Activated naive CD4-positive, alpha-beta T cell treated with anti-CD3 and anti-CD28 coated beads for 36 hours (primary cell): ENCODE measurements around the gene ELAVL1. TPM values are rescaled to one million over a fixed set of nuclear protein-coding genes. Genes with fewer than 3 reads are reported as not detected.
"Not testable (repeated sequence)": the region's sequence is repeated elsewhere in the genome, so short reads cannot be mapped to it uniquely, and the experiment has no call there.

Source experiments
- CTCF ChIA-PET: fragments of 350-600 bp; sonication (Branson Sonifier 250); formaldehyde crosslinking; loops from one replicate; lab custom pipeline; 2021; ENCODE audit warnings: antibody characterized with exemption; lab: Charles Lee
- DNase-seq: peaks from one replicate; pipeline ENCODE4 v3.0.0-alpha.2; 2020
- H3K27ac Mint-ChIP-seq: one replicate; pipeline ENCODE4 v1.8.0; 2021; ENCODE audit warnings: mild to moderate bottlenecking, mixed read lengths
- H3K27me3 Mint-ChIP-seq: one replicate; pipeline ENCODE4 v1.8.0; 2021; ENCODE audit warnings: low read depth, mixed read lengths
- H3K36me3 Mint-ChIP-seq: one replicate; pipeline ENCODE4 v1.8.0; 2021; ENCODE audit warnings: low read depth, mixed read lengths
- H3K4me1 Mint-ChIP-seq: one replicate; pipeline ENCODE4 v1.8.0; 2021; ENCODE audit warnings: low read depth, mixed read lengths
- H3K4me3 Mint-ChIP-seq: one replicate; pipeline ENCODE4 v1.8.0; 2021; ENCODE audit warnings: mild to moderate bottlenecking, moderate library complexity, mixed read lengths
- H3K9me3 Mint-ChIP-seq: one replicate; pipeline ENCODE4 v1.8.0; 2021; ENCODE audit warnings: mixed read lengths
- intact Hi-C: fragments of 100-400 bp; cut with micrococcal nuclease; formaldehyde crosslinking; loops from one replicate; pipeline ENCODE4 v1.15.1; 2023
- total RNA-seq, 2 experiments: library from RNA; stranded (reverse); gene quantifications; one replicate each; pipeline ENCODE4 v1.2.3, GENCODE V29; 2021

Gene ELAVL1
- total RNA-seq, 2 experiments from 2014 or later: 135 to 140 TPM

DNA sequence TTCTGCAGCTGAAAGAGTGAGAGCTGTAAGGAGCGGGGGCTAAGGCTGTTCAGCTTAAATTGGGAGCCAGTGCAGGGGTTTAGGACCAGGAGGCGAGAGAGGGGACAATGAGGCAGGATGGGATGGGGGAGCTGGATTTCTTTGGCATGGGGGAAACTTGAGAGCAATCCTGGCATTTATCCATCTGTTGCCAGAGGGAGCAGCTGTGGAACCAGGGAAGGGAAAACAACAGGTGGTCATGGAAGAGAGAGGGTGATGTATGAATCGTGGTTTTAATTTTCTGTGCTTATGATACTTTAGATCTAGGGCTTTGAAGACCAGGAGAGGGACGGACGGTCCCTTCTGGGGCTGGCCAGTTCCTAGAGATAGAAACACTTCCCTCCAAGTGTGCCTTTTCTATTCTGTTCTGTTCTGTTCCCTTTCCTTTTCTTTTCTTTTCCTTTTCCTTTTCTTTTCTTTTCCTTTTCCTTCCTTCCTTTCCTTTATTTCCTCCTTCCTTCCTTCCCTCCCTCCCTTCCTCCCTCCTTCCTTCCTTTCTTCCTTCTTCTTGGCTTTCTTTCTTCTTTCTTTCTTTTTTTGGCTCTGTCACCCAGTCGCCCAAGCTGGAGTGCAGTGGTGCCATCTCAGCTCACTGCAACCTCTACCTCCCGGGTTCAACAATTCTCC is 31.1 kb upstream of the ELAVL1 start:
- no peak for DNase-seq
- H3K4me3 Mint-ChIP-seq: no peak overlapping the region
- H3K9me3 Mint-ChIP-seq: no peaks in the 10 kb centered on the region
- CTCF ChIA-PET: interaction anchor here (1.3 kb wide), 1 partner anchor 92 kb away, joined by 5 read pairs; the partner anchor contains the start of gene TIMM44
- peaks cover 2% of the 10 kb centered on the region for H3K27me3 Mint-ChIP-seq
- intact Hi-C loops: no loop called here
- H3K27ac Mint-ChIP-seq: no peak overlapping the region
- H3K4me1 Mint-ChIP-seq: no peaks in the 10 kb centered on the region
- no peaks in the 10 kb centered on the region for H3K36me3 Mint-ChIP-seq

DNA sequence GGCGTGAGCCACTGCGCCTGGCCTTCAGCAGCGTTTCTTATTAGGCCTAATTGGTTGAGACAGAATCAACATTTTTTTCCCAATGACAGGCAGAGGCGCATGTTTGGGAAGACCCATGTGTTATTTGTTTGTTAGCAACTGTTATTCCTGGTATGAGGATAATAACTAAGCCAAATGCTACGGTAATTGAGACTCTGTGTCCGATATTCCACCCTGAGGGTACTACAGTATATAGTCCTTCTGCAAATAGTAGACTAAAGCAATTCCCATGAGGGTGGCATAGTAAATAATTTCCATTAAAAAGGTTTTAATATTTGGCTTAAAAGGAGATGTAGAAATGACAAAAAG is 28.7 kb upstream of the ELAVL1 start:
- H3K36me3 Mint-ChIP-seq: no peaks in the 10 kb centered on the region
- no peak for DNase-seq
- H3K4me1 Mint-ChIP-seq: no peaks in the 10 kb centered on the region
- no peaks in the 10 kb centered on the region for H3K9me3 Mint-ChIP-seq
- no peak overlapping the region for H3K4me3 Mint-ChIP-seq
- intact Hi-C loops: no loop called here
- peaks cover 2% of the 10 kb centered on the region for H3K27me3 Mint-ChIP-seq
- CTCF ChIA-PET: no interaction called here
- H3K27ac Mint-ChIP-seq: no peak overlapping the region

DNA sequence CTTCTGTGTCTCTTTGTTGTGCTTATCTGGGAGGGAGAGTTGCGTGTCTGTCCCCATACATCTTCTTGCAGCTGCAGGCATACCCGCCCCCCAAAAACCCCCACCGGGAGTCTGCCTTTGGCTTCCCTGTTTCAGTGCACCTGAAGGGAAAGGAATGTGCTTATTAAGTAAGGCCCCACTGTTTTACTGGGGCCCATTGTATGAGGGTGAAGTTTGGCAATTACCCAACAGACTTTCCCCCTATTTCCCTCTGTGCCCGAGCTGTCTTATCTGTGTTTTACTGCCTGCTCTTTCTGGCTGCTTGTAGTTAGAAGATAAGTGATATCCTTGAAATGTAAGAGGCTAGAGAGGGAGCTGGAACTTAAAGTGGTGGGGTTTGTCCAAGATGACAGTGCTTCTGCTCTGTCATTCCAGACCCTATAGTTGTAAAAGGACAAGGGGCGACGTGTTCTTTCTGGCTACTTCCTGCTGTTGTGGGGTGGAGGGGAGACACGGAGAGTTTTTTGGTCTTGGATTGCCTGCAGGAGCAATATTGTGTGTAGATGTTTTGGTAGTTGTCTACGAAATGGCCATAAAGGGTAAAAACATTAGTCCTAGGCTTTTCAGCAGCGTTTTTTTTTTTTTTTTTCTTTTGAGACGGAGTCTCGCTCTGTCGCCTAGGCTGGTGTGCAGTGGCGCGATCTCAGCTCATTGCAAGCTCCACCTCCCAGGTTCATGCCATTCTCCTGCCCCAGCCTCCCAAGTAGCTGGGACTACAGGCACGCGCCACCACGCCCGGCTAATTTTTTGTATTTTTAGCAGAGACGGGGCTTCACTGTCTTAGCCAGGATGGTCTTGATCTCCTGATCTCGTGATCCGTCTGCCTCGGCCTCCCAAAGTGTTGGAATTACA is 28.1 kb upstream of the ELAVL1 start:
- CTCF ChIA-PET, intact Hi-C loops, DNase-seq, H3K9me3 Mint-ChIP-seq, H3K4me1 Mint-ChIP-seq, H3K36me3 Mint-ChIP-seq, H3K27me3 Mint-ChIP-seq, H3K27ac Mint-ChIP-seq, H3K4me3 Mint-ChIP-seq: not testable (repeated sequence)

DNA sequence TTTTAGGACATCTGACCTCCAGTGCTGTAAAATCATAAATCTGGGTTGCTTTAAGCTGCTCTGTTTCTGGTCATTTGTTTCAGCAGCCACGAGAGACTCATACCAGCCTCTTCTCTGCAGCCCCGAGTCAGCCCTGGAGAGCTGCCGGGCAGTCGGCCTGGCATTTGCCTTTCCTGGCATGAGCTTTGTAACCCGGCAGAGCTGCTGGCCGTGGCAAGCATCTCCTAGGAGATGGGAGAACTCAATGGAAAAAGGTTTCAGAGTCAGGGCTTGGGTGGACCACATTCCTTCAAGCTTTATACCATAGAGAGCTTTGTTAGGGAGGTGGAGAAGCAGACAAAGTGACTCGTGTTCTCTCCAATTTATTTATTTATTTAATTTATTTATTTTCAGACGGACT is 25.5 kb upstream of the ELAVL1 start:
- CTCF ChIA-PET: interaction anchor here (1.2 kb wide), 1 partner anchor 238 kb away, joined by 5 read pairs; no protein-coding TSS in a partner anchor
- H3K27me3 Mint-ChIP-seq: no peaks in the 10 kb centered on the region
- intact Hi-C loops: no loop called here
- H3K9me3 Mint-ChIP-seq: no peaks in the 10 kb centered on the region
- no peaks in the 10 kb centered on the region for H3K4me1 Mint-ChIP-seq
- no peak overlapping the region for H3K27ac Mint-ChIP-seq
- H3K4me3 Mint-ChIP-seq: no peak overlapping the region
- H3K36me3 Mint-ChIP-seq: no peaks in the 10 kb centered on the region
- DNase-seq: no peak

DNA sequence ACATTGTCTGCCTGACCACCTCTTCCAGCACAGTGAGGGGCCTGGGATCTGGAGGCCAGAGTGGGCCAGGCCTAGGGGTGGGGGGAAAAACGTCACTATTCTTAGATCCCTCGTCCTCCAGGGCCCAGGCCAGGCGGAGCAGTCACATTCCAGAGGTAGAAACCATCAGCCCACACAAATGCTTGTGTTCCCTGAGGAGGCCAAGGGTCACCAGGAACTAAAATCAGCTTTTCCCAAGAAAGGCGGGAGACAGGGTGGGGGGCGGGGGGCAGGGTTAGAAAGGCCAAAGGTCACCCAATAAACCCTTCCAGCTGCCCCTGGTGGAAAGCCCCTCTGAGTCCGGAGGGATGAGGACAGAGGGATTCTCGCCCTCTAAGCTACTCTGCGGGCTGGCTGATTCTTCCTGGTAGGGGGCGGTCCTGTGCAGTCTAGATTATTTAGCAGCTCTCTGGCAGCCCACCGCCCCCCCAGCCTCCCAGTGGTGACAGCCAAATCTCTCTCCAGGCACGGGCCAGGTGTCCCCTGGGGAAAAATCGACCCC is 23.6 kb upstream of the ELAVL1 start:
- no peaks in the 10 kb centered on the region for H3K9me3 Mint-ChIP-seq
- no peak overlapping the region for H3K27ac Mint-ChIP-seq
- no peaks in the 10 kb centered on the region for H3K36me3 Mint-ChIP-seq
- CTCF ChIA-PET: no interaction called here
- no peaks in the 10 kb centered on the region for H3K4me1 Mint-ChIP-seq
- DNase-seq: no peak
- H3K4me3 Mint-ChIP-seq: no peak overlapping the region
- intact Hi-C loops: no loop called here
- H3K27me3 Mint-ChIP-seq: no peaks in the 10 kb centered on the region

DNA sequence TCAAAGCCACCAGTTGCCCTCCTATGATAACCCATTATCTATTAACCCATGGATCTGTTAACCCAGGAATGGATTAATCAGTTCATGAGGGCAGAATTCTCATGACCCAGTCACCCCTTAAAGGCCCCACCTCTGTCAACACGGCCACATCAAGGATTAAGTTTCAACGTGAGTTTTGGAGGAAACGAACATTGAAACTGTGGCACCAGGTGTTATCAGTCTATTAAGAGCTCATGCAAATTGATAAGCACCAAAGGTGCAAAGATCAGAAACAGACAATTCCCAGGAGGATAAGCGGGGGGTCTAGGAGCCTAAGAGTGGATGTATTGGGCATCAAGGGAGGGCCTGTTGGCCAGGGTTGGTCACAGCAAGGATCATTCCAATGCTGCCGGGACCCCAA is 19.9 kb upstream of the ELAVL1 start:
- CTCF ChIA-PET: no interaction called here
- Mint-ChIP-seq H3K4me3 (no peak overlapping the region), H3K9me3 (no peaks in the 10 kb centered on the region), H3K27me3 (no peaks in the 10 kb centered on the region), H3K36me3 (no peaks in the 10 kb centered on the region), H3K4me1 (no peaks in the 10 kb centered on the region), H3K27ac (no peak overlapping the region)
- intact Hi-C loops: no loop called here
- DNase-seq: no peak

DNA sequence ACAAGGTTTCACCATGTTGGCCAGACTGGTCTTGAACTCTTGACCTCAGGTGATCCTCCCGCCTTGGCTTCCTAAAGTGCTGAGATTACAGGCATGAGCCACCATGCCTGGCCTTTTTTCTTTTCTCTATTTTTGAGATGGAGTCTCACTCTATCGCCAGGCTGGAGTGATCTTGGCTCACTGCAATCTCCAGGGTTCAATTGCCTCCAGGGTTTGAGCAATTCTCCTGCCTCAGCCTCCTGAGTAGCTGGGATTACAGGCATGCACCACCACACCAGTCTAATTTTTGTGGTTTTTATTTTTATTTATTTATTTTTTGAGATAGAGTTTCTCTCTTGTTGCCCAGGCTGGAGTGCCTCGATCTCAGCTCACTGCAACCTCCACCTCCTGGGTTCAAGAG is 18.8 kb upstream of the ELAVL1 start:
- H3K4me3 Mint-ChIP-seq, intact Hi-C loops, CTCF ChIA-PET, H3K4me1 Mint-ChIP-seq, H3K9me3 Mint-ChIP-seq, DNase-seq, H3K27ac Mint-ChIP-seq, H3K27me3 Mint-ChIP-seq, H3K36me3 Mint-ChIP-seq: not testable (repeated sequence)

DNA sequence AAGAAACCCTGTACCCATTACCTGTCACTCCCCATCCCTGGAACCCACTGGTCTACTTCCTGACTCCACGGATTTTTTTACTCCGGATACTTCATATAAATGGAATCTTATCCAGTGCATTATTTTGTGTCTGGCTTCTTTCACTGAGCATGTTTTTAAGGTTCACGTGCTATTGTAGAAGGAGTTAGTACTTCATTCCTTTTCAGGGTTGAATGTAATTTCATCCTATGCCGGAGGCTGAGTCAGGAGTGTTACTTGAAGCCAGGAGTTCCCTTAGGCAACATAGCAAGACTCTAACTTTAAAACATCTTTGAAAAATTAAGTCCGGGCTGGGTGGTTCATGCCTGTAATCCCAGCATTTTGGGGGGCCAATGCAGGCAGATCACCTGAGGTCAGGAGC is 17.9 kb upstream of the ELAVL1 start:
- no peaks in the 10 kb centered on the region for H3K27me3 Mint-ChIP-seq
- H3K4me3 Mint-ChIP-seq: no peak overlapping the region
- no peaks in the 10 kb centered on the region for H3K4me1 Mint-ChIP-seq
- DNase-seq: no peak
- no peaks in the 10 kb centered on the region for H3K36me3 Mint-ChIP-seq
- H3K9me3 Mint-ChIP-seq: no peaks in the 10 kb centered on the region
- no peak overlapping the region for H3K27ac Mint-ChIP-seq
- intact Hi-C loops: no loop called here
- CTCF ChIA-PET: no interaction called here

DNA sequence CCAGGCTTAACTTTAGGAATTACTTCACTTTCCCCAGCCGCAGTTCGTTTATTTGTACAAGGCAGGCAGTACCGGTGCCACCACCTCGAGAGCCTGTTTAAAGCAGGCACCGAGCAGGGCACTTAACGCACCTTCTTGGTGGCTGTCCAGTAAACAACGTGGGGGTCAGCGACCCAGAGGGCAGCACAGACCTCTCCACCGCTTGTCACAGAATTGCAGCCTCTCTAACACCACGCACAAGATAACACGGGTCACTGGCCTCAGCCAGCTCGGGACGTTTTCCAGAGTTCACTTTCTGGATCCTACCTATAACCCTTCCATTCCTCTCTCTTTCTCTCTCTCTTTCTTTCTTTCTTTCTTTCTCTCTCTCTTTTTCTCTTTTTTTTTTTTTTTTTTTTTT is 16.8 kb upstream of the ELAVL1 start:
- peaks cover 2% of the 10 kb centered on the region for H3K4me1 Mint-ChIP-seq
- peaks cover 1% of the 10 kb centered on the region for H3K36me3 Mint-ChIP-seq
- H3K27me3 Mint-ChIP-seq: no peaks in the 10 kb centered on the region
- no peak overlapping the region for H3K4me3 Mint-ChIP-seq
- CTCF ChIA-PET: no interaction called here
- no peaks in the 10 kb centered on the region for H3K9me3 Mint-ChIP-seq
- no peak for DNase-seq
- no peak overlapping the region for H3K27ac Mint-ChIP-seq
- intact Hi-C loops: no loop called here

DNA sequence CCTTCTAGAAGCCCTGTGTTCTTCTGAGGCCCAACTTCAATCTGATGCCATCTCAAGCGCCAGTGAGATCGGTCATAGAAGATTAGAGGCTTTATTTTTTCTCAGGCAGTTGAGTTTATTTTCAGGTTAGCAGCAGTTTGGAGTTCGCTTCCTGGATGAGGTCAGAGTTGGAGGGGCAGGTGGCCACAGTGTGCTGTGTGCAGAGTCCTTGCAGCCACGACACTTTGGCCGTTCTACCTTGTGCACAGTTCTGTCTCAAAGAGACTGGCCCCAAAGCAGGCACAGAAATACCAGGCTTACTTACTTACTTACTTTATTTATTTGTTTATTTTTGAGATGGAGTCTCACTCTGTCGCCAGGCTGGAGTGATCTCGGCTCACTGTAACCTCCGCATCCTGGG is 15.9 kb upstream of the ELAVL1 start:
- Mint-ChIP-seq H3K36me3 (peaks cover 1% of the 10 kb centered on the region), H3K27me3 (no peaks in the 10 kb centered on the region), H3K4me1 (peaks cover 2% of the 10 kb centered on the region), H3K9me3 (no peaks in the 10 kb centered on the region), H3K4me3 (no peak overlapping the region), H3K27ac (no peak overlapping the region)
- no peak for DNase-seq
- intact Hi-C loops: no loop called here
- CTCF ChIA-PET: interaction anchor here (0.6 kb wide), 1 partner anchor 11 kb away, joined by 3 read pairs; no protein-coding TSS in a partner anchor

DNA sequence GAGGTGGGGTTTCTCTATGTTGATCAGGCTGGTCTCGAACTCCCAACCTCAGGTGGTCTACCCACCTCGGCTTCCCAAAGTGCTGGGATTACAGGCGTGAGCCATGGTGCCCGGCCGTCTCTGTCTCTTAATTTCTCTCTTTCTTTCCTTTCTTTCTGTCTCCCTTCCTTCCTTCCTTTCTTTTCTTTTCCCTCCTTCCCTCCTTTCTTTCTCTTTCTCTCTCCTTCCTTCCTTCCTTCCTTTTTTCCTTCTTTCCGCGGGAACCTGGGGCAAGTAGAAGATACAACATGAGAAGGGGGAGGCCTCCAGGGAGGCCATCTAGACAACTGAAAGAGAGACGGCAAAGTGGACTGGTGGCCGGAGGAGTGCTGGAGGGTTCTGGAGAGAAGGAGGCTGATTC is 15.2 kb upstream of the ELAVL1 start:
- H3K4me1 Mint-ChIP-seq: peaks cover 2% of the 10 kb centered on the region
- H3K4me3 Mint-ChIP-seq: no peak overlapping the region
- H3K27ac Mint-ChIP-seq: no peak overlapping the region
- H3K27me3 Mint-ChIP-seq: no peaks in the 10 kb centered on the region
- peaks cover 3% of the 10 kb centered on the region for H3K36me3 Mint-ChIP-seq
- no peaks in the 10 kb centered on the region for H3K9me3 Mint-ChIP-seq
- intact Hi-C loops: no loop called here
- no peak for DNase-seq
- CTCF ChIA-PET: no interaction called here

DNA sequence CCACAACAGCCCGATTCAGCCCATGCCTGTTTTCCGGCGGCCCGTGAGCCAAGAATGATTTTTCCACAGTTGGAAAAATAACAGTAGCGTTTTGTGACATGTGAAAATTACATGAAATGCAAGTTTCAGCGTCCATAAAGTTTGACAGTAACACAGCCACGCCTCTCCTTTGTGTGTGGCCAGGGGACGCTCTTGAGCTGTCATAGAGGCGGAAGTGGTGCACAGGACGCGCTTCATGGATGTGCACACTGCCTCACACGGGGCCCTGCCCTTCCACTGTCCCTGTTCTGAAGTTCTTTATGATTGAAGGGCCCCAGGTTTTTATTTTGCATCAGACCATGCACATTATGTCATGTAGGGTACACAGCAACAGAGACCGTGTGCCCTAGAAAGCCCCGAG is 12.4 kb upstream of the ELAVL1 start:
- no peaks in the 10 kb centered on the region for H3K27me3 Mint-ChIP-seq
- H3K4me1 Mint-ChIP-seq: peaks cover 2% of the 10 kb centered on the region
- CTCF ChIA-PET: interaction anchor here (0.6 kb wide), 1 partner anchor 15 kb away, joined by 3 read pairs; no protein-coding TSS in a partner anchor
- no peak overlapping the region for H3K27ac Mint-ChIP-seq
- no peak overlapping the region for H3K4me3 Mint-ChIP-seq
- intact Hi-C loops: loop anchor here (5.0 kb wide), 1 partner anchor 234 kb away; no protein-coding TSS in a partner anchor
- DNase-seq: peak; percentile 49
- H3K36me3 Mint-ChIP-seq: peaks cover 3% of the 10 kb centered on the region
- no peaks in the 10 kb centered on the region for H3K9me3 Mint-ChIP-seq
